ENCODE measurements around the gene KSR2. TPM values are rescaled to one million over a fixed set of nuclear protein-coding genes. Genes with fewer than 3 reads are reported as not detected.

The KSR2 gene
- total and polyA plus RNA-seq, 2 of the 4 experiments (the other 2 are of a cell fraction) = not detected

DNA sequence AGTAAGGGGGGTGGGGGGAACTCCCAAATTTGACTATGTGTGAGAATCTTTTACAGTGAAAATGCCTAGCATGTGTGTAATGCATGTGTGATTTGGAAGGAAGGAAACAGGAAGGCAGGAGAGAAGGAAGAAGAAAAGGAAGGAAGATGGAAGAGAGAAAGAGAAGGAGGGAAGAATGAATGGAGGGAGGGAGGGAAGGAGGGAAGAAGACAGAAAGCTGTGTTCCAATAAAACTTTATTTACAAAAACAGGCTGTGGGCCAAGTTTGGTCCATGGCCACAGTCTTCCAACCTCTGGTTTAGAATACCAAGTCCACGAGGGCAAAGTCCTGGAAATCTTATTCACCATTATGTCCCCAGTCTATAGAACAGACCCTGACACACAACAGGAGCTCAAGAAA is 278.9 kb downstream of the KSR2 start:
- dilution Hi-C loops (cut with HindIII; ENCODE audit: low sequenced_read_pairs, unreplicated experiment) = no loop called here
- no peak for DNase-seq
- Histone ChIP-seq H4K8ac (ENCODE audit: low read depth in 2 of 2, low read length in 2 of 2) (no peak overlapping the region), H3K56ac (ENCODE audit: extremely low read depth, insufficient read depth, low read length) (no peak overlapping the region), H3K4me1 (ENCODE audit: control insufficient read depth, insufficient read depth, low read length) (no peaks in the 10 kb centered on the region), H3K18ac (ENCODE audit: low read depth, low read length) (no peak overlapping the region), H2AFZ (replicated peaks; ENCODE audit: low read length, poor library complexity) (no peak overlapping the region), H3K27me3 (ENCODE audit: control insufficient read depth, insufficient read depth, low read length) (no peaks in the 10 kb centered on the region), H2BK15ac (ENCODE audit: low read depth, low read length) (no peak overlapping the region), H4K20me1 (ENCODE audit: insufficient read depth, low read length) (no peaks in the 10 kb centered on the region), H3K79me1 (ENCODE audit: low read depth in 1 of 2, low read length in 2 of 2) (no peaks in the 10 kb centered on the region), H3K27ac (ENCODE audit: insufficient read depth, low read length) (no peak overlapping the region), H3K9me1 (ENCODE audit: insufficient read depth, low read length) (no peaks in the 10 kb centered on the region), H2BK5ac (ENCODE audit: low read depth, low read length, poor library complexity, severe bottlenecking) (no peak overlapping the region), H3K4me2 (ENCODE audit: low read depth, low read length) (no peak overlapping the region), H3K14ac (replicated peaks; ENCODE audit: low read depth, low read length) (no peak overlapping the region), H2BK20ac (ENCODE audit: low read depth, low read length) (no peak overlapping the region), H3K4ac (ENCODE audit: low read depth, low read length) (no peak overlapping the region), H2AK9ac (replicated peaks; ENCODE audit: low read depth, low read length, poor library complexity) (no peak overlapping the region), H2BK120ac (ENCODE audit: low read depth, low read length) (no peak overlapping the region), H4K5ac (ENCODE audit: low read depth, low read length) (no peak overlapping the region), H3K4me3 (ENCODE audit: insufficient read depth, low read depth, low read length) (no peak overlapping the region), H2AK5ac (ENCODE audit: low read depth, low read length) (no peak overlapping the region), H4K91ac (ENCODE audit: insufficient read depth, low read depth, low read length) (no peak overlapping the region), H3K23ac (ENCODE audit: low read depth, low read length) (no peak overlapping the region), H3K9ac (ENCODE audit: low read depth, low read length) (no peak overlapping the region), H3K9me3 (ENCODE audit: control insufficient read depth, insufficient read depth, low read length) (peaks cover 25% of the 10 kb centered on the region), H3K36me3 (ENCODE audit: control insufficient read depth, insufficient read depth, low read length) (no peaks in the 10 kb centered on the region)
- intact Hi-C loops (cut with micrococcal nuclease) = no loop called here
- ATAC-seq (ENCODE audit: low read depth) = no peak
- ChIA-PET CTCF (no interaction called here), POLR2A (ENCODE audit: unreplicated experiment) (no interaction called here)
- no peak for TF ChIP-seq CEBPB (IDR thresholded peaks at IDR 0.05; ENCODE audit: low read depth, low read length)
- no peak for TF ChIP-seq MXI1 (IDR thresholded peaks at IDR 0.05; ENCODE audit: borderline replicate concordance, low read depth, low read length)
- no peak for TF ChIP-seq RAD21 (IDR thresholded peaks at IDR 0.05; ENCODE audit: low read length)
- TF ChIP-seq MAFK (IDR thresholded peaks at IDR 0.05; ENCODE audit: low read depth, low read length) = no peak
- TF ChIP-seq MAZ (IDR thresholded peaks at IDR 0.05; ENCODE audit: borderline replicate concordance, low read depth, low read length) = no peak
- no peak for TF ChIP-seq RCOR1 (IDR thresholded peaks at IDR 0.05; ENCODE audit: insufficient replicate concordance, low read length)
- TF ChIP-seq, protein P1, sequence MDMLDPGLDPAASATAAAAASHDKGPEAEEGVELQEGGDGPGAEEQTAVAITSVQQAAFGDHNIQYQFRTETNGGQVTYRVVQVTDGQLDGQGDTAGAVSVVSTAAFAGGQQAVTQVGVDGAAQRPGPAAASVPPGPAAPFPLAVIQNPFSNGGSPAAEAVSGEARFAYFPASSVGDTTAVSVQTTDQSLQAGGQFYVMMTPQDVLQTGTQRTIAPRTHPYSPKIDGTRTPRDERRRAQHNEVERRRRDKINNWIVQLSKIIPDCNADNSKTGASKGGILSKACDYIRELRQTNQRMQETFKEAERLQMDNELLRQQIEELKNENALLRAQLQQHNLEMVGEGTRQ (IDR thresholded peaks at IDR 0.05; ENCODE audit: low read depth, low read length) = no peak
- TF ChIP-seq CHD1 (IDR thresholded peaks at IDR 0.05; ENCODE audit: low read depth, low read length) = no peak
- in situ Hi-C loops (cut with MboI; ENCODE audit: low sequenced_read_pairs) = no loop called here
- BruUV-seq (replicated peaks) = no TSS peak
- no CpG with 5 or more reads among the region's 1 CpG for WGBS, 2 experiments (ENCODE audit: extremely low coverage in 2 of 2, insufficient read length in 1 of 2)

All from IMR-90 (cell line).